ENCODE data around the gene LINC01488. TPM values are rescaled to one million over a fixed set of nuclear protein-coding genes. Genes with fewer than 3 reads are reported as not detected.

LINC01488 gene
- total RNA-seq, 2 experiments from 2014 or later: not detected

- CTCF ChIA-PET: no interaction called here
- no peak overlapping the region for H3K27ac Mint-ChIP-seq
- H3K4me3 Mint-ChIP-seq: no peak overlapping the region
- no peaks in the 10 kb centered on the region for H3K9me3 Mint-ChIP-seq
- DNase-seq: no peak
- H3K36me3 Mint-ChIP-seq (ENCODE audit: low read depth): no peaks in the 10 kb centered on the region
- POLR2A ChIA-PET: no interaction called here
- H3K27me3 Mint-ChIP-seq: no peaks in the 10 kb centered on the region
- H3K4me1 Mint-ChIP-seq: no peaks in the 10 kb centered on the region
Measured at GRCh38 chr11:69484427-69485259, 3.2 kb downstream of the LINC01488 start.

DNA sequence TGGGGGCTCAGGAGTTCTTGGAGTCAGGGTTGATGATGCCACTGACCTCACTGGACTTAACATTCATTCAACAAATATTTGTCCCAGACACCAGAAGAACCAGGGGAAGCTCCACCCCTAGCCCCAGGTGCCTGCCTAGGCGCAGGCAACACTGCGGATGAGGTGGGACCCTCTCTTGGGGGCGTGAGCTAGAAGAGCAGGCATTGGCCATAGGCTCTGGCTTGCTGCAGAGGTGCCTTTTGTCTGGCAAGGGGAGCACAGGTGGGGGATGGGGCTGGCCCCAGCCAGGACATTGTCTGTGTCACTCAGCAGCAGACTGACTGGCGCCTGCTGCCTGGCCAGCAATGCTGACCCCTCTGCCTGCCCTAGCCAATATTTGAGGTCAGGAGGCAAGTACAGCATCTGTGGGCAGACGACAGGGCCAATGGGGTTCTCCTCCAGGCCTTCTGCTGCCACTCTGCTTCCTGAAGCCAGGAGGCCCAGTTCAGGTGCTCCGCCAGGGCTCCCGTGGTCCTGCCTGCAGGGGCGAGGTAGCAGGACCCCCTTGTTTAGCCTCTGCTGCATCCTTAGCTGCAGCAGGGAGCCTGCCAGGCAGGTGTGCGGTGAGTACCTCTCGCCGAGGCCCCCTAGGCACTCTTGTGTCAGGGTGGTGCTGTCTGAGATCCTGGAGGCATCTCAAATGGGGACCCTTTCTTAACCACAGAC lies 4.0 kb downstream of the LINC01488 start:
- no peaks in the 10 kb centered on the region for H3K9me3 Mint-ChIP-seq
- no peak for DNase-seq

DNA sequence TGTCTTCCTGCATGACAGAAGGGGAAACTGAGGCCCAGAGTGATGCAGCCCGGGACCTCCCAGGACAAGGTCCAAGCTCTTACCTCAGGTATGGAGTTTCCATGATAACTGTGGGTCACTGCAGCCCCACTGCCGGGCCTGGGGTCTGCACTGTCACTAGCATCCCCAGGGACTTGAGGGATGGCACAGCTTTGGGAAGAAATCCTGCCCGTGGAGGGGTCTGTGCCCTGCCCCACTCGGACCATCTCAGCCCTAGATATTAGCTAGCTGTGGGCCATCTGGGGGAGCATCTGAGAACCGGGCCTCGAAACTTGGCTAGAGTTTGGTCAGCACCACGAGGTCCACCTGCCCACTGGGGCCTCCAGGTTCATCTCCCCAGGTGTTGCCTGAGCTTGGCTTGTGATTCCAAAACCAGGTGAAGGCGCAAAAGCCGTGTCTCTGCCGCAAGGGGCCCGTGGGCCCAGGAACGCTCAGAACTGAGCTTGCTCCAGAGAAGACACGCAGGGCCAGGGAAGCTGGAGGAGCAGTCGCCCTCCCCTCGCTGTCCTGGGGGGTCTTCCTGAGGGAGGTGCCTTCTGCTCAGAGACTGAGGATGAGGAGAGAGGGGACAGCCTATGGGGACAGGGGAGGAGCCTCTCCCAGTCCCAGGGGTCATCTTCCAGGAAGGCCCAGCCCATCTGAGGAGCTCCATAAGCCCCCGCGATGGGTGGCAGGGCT lies 4.8 kb downstream of the LINC01488 start:
- H3K9me3 Mint-ChIP-seq: no peaks in the 10 kb centered on the region
- H3K4me1 Mint-ChIP-seq: no peaks in the 10 kb centered on the region
- no peak overlapping the region for H3K27ac Mint-ChIP-seq
- ChIA-PET POLR2A (no interaction called here), CTCF (no interaction called here)
- no peak for DNase-seq
- H3K36me3 Mint-ChIP-seq (ENCODE audit: low read depth): no peaks in the 10 kb centered on the region
- no peak overlapping the region for H3K4me3 Mint-ChIP-seq
- H3K27me3 Mint-ChIP-seq: no peaks in the 10 kb centered on the region

More for the DNA sequence above, 4.0 kb downstream of the LINC01488 start:
- CTCF ChIA-PET: no interaction called here
- Mint-ChIP-seq H3K36me3 (ENCODE audit: low read depth) (no peaks in the 10 kb centered on the region), H3K27me3 (no peaks in the 10 kb centered on the region), H3K4me3 (no peak overlapping the region), H3K4me1 (no peaks in the 10 kb centered on the region), H3K27ac (no peak overlapping the region)
- POLR2A ChIA-PET: no interaction called here

- H3K4me1 Mint-ChIP-seq: no peaks in the 10 kb centered on the region
- CTCF ChIA-PET: no interaction called here
- POLR2A ChIA-PET: no interaction called here
Measured at GRCh38 chr11:69486773-69487291, 5.4 kb downstream of the LINC01488 start.

DNA sequence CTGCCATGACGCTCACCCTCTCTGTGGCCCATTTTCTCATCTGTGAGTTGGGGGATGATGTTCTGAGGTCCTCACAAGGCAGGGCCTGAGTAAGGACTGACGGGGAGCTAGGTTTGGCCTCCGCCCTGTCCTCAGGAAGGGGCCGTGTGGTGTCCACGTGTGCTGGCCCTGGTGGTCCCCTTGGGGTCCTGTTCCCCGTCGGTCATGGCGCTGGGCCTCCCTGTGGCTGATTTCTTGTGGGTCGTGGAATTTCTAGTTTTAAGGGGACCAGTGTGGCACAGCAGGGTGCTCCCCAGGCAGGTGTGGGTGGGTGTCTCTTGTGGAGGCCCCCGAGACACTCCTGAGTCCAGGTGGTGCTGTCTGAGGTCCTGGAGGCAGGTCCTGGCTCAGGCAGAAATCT lies 5.9 kb downstream of the LINC01488 start:
- ChIA-PET CTCF (no interaction called here), POLR2A (no interaction called here)
- DNase-seq: no peak
- Mint-ChIP-seq H3K4me1 (no peaks in the 10 kb centered on the region), H3K4me3 (no peak overlapping the region), H3K27me3 (no peaks in the 10 kb centered on the region), H3K27ac (no peak overlapping the region), H3K9me3 (no peaks in the 10 kb centered on the region), H3K36me3 (ENCODE audit: low read depth) (no peaks in the 10 kb centered on the region)

More at GRCh38 chr11:69486773-69487291, 5.4 kb downstream of the LINC01488 start:
- DNase-seq: no peak
- H3K36me3 Mint-ChIP-seq (ENCODE audit: low read depth): no peaks in the 10 kb centered on the region
- no peak overlapping the region for H3K27ac Mint-ChIP-seq
- no peak overlapping the region for H3K4me3 Mint-ChIP-seq
- no peaks in the 10 kb centered on the region for H3K9me3 Mint-ChIP-seq
- no peaks in the 10 kb centered on the region for H3K27me3 Mint-ChIP-seq

DNA sequence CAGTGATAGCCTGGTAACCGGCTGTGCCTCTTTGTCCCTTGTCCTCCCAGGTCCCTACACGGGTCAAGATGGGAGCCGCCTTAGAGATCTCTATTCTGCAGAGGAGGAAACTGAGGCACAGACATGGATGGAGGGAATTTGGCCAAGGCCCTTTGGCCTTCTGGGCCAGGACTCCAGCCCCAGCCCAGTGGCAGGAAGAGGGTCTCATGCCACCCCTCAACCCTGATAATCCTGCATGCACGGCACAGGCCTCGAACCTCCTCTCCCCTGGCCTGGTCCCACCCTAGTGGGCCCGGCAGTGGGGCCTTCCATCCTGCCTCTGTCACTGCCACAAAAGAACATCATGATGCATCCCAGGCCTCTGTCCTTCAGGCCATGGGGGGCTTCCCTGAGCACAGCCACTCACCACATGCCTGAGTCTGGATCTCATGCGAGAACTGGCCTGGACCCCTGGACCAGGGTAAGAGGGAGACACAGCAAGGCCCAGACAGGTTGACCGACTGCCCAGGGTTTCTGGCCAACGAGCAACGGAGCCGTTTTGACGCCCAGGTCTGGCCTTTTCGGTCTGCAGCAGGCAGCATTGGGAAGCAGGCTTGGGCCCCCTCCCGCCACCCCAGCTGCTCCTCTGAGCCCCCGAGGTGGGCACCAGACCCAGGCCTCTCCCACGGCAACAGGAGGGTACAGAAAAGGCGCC lies 6.5 kb downstream of the LINC01488 start:
- Mint-ChIP-seq H3K9me3 (no peaks in the 10 kb centered on the region), H3K27me3 (no peaks in the 10 kb centered on the region), H3K4me1 (no peaks in the 10 kb centered on the region), H3K4me3 (no peak overlapping the region), H3K27ac (no peak overlapping the region), H3K36me3 (ENCODE audit: low read depth) (no peaks in the 10 kb centered on the region)
- no peak for DNase-seq
- POLR2A ChIA-PET: no interaction called here
- CTCF ChIA-PET: no interaction called here

DNA sequence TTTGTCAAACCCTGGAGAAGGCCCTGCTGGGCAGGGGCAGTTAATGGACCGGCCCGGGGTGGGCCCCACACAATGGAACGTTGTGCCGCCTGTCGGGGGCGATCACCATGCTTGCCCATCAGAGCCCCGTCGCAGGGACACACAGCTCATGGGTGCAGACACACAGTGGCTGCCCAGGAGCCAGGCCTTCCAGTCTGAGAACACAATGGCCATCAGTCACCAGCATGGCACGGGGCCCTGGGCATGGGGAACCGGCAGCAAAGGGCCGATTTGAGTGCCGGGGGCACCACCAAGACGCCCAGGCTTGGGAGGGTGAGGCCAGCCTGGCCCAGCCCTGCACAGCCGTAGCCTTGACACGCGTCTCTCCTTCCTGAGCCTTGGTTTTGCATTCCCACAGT lies 7.1 kb downstream of the LINC01488 start:
- Mint-ChIP-seq H3K4me3 (no peak overlapping the region), H3K36me3 (ENCODE audit: low read depth) (no peaks in the 10 kb centered on the region), H3K27ac (no peak overlapping the region), H3K4me1 (no peaks in the 10 kb centered on the region), H3K27me3 (no peaks in the 10 kb centered on the region), H3K9me3 (no peaks in the 10 kb centered on the region)
- ChIA-PET CTCF (no interaction called here), POLR2A (no interaction called here)
- no peak for DNase-seq

- Mint-ChIP-seq H3K36me3 (ENCODE audit: low read depth) (no peaks in the 10 kb centered on the region), H3K4me1 (no peaks in the 10 kb centered on the region), H3K27me3 (no peaks in the 10 kb centered on the region), H3K27ac (no peak overlapping the region), H3K4me3 (no peak overlapping the region), H3K9me3 (no peaks in the 10 kb centered on the region)
- POLR2A ChIA-PET: no interaction called here
- CTCF ChIA-PET: no interaction called here
- DNase-seq: no peak
Measured at GRCh38 chr11:69489031-69489745, 7.7 kb downstream of the LINC01488 start.

- Mint-ChIP-seq H3K36me3 (ENCODE audit: low read depth) (no peaks in the 10 kb centered on the region), H3K27ac (no peak overlapping the region), H3K27me3 (no peaks in the 10 kb centered on the region), H3K4me3 (no peak overlapping the region), H3K4me1 (no peaks in the 10 kb centered on the region), H3K9me3 (no peaks in the 10 kb centered on the region)
- CTCF ChIA-PET: no interaction called here
- DNase-seq: no peak
- POLR2A ChIA-PET: no interaction called here
Measured at GRCh38 chr11:69489746-69490365, 8.4 kb downstream of the LINC01488 start.

- Mint-ChIP-seq H3K4me3 (no peak overlapping the region), H3K4me1 (no peaks in the 10 kb centered on the region), H3K27ac (no peak overlapping the region), H3K27me3 (no peaks in the 10 kb centered on the region), H3K9me3 (no peaks in the 10 kb centered on the region), H3K36me3 (ENCODE audit: low read depth) (no peaks in the 10 kb centered on the region)
- ChIA-PET POLR2A (no interaction called here), CTCF (no interaction called here)
- no peak for DNase-seq
Measured at GRCh38 chr11:69490516-69490915, 9.1 kb downstream of the LINC01488 start.

DNA sequence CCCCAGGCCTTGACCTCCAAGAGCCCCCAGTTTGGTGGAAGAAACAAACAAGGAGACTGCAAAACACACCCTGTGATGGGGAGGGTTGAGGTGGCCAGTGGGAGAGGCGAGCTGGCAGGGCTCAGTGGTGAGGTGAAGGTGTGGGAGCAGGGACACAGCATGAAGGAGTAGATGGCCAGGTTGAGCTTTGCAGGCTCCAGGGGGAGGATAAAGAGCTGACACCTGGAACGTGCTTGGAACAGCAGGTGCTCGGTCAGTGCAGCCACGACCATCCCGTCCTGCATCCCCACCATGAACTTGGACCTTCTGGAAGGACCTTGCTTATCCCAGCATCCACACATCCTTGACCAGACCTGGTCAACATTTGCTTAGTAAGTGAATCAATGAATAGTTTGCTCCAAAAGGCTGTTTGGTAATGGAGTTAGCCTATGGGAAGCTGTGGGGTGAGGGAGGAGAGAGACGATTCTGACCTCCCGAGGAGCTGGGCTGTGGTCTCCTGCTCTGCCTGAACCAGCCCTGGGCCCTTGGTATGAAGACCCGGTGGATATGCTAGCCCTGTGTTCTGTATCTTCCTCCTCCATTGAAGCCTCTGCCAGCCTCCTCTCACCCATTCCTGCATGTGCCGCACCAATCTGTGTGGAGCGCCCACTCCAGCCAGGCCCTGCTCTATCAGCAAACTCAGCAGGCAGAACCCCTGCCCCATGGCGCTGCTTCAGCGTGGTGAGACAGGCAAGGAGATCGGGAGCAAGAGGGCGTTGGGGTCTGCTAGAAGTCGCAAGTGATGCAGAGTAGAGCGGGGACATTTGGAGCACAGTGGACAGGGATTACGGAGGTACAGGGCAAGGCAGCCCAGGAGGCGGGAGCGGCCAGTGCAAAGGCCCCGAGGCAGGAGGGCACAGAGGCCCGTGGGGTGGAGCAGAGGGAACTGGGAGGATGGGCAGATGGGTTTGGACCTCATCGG lies 9.9 kb downstream of the LINC01488 start:
- Mint-ChIP-seq H3K36me3 (ENCODE audit: low read depth) (no peaks in the 10 kb centered on the region), H3K4me1 (no peaks in the 10 kb centered on the region), H3K27me3 (no peaks in the 10 kb centered on the region), H3K9me3 (no peaks in the 10 kb centered on the region), H3K27ac (no peak overlapping the region), H3K4me3 (no peak overlapping the region)
- POLR2A ChIA-PET: no interaction called here
- CTCF ChIA-PET: no interaction called here
- DNase-seq: no peak

All from activated CD4-positive, alpha-beta memory T cell treated with anti-CD3 and anti-CD28 coated beads, Interleukin-2, amount 10 ng/mL, durations not matched to agents 7 days and 5 days (primary cell).